Karpas-422 (cell line): Measurements from ENCODE around the gene MICAL2. TPM values are rescaled to one million over a fixed set of nuclear protein-coding genes. Genes with fewer than 3 reads are reported as not detected.
A peak's percentile ranks its signal among the peaks of the same experiment; 100 is the strongest.

Experiments used
- DNase-seq: peaks from one replicate; pipeline ENCODE4 v3.0.0-alpha.2; 2015
- H2AFZ ChIP-seq: fragments of 200-600 bp; sonication (generic); 2 replicates; pipeline ENCODE4 v1.6.1; 2014; ENCODE audit warnings: antibody characterized with exemption, low read length, mixed read lengths
- H3K27ac ChIP-seq: fragments of 200-600 bp; sonication (generic); 2 replicates; pipeline ENCODE4 v1.5.1; 2014; ENCODE audit warnings: mild to moderate bottlenecking, low read length, moderate library complexity
- H3K27me3 ChIP-seq: fragments of 200-600 bp; sonication (generic); 2 replicates; pipeline ENCODE4 v1.6.1; 2014; ENCODE audit warnings: low read length, mixed read lengths
- H3K36me3 ChIP-seq: fragments of 200-600 bp; sonication (generic); 2 replicates; pipeline ENCODE4 v1.6.1; 2014; ENCODE audit warnings: low read length, mixed read lengths; ENCODE audit not compliant: insufficient read depth
- H3K4me1 ChIP-seq: fragments of 200-600 bp; sonication (generic); 2 replicates; pipeline ENCODE4 v1.6.1; 2014; ENCODE audit warnings: mild to moderate bottlenecking, low read length, mixed read lengths
- H3K4me2 ChIP-seq: fragments of 200-600 bp; sonication (generic); 2 replicates; pipeline ENCODE4 v1.6.1; 2014; ENCODE audit warnings: low read length, low read depth, mild to moderate bottlenecking; ENCODE audit not compliant: poor library complexity, severe bottlenecking
- H3K4me3 ChIP-seq: fragments of 200-600 bp; sonication (generic); 2 replicates; pipeline ENCODE4 v1.5.1; 2014; ENCODE audit warnings: mild to moderate bottlenecking, antibody characterized with exemption, low read length, mixed read lengths
- H3K79me2 ChIP-seq: fragments of 200-600 bp; sonication (generic); 2 replicates; pipeline ENCODE4 v1.6.1; 2014; ENCODE audit warnings: mild to moderate bottlenecking, low read length, mixed read lengths
- H3K9ac ChIP-seq: fragments of 200-600 bp; sonication (generic); 2 replicates; pipeline ENCODE4 v1.6.0; 2014; ENCODE audit warnings: low read length
- H3K9me2 ChIP-seq: fragments of 200-600 bp; sonication (generic), shearing (Covaris generic); replicated peaks from 2 replicates; pipeline ENCODE4 v1.6.0; 2014; ENCODE audit warnings: mild to moderate bottlenecking, low read length, moderate library complexity; ENCODE audit not compliant: insufficient read depth
- H3K9me3 ChIP-seq: fragments of 300-700, 200-600 bp; sonication (generic); 2 replicates; pipeline ENCODE4 v1.6.1; 2014; ENCODE audit warnings: low read length, mixed read lengths
- H4K20me1 ChIP-seq: fragments of 200-600 bp; sonication (generic); 2 replicates; pipeline ENCODE4 v1.6.1; 2014; ENCODE audit warnings: mild to moderate bottlenecking, antibody characterized with exemption, low read length, low read depth; ENCODE audit not compliant: insufficient read depth
- total RNA-seq: library from RNA; depleted of rRNA; stranded (reverse); fragments of >200 nt; shearing (Covaris generic); gene quantifications from 2 replicates; pipeline ENCODE4 v1.2.3, GENCODE V29; 2014; ENCODE audit warnings: low replicate concordance

The MICAL2 gene
- total RNA-seq, 1 experiment from 2014 or later = 0.93 TPM

GRCh38 chr11:12287374-12288211, 177.2 kb downstream of the MICAL2 start:
- peak; percentile 94 for DNase-seq
- peak overlapping the region; percentile 16 for H3K4me2 ChIP-seq
- no peak overlapping the region for H3K4me3 ChIP-seq
- no peaks in the 10 kb centered on the region for H3K9me2 ChIP-seq
- peaks cover 41% of the 10 kb centered on the region for H3K4me1 ChIP-seq
- peak overlapping the region; percentile 71 for H2AFZ ChIP-seq
- H3K36me3 ChIP-seq = no peaks in the 10 kb centered on the region
- no peaks in the 10 kb centered on the region for H3K79me2 ChIP-seq
- H4K20me1 ChIP-seq = no peaks in the 10 kb centered on the region
- H3K27me3 ChIP-seq = no peaks in the 10 kb centered on the region
- no peak overlapping the region; the same call in 1 of the 2 replicates for H3K27ac ChIP-seq
- H3K9ac ChIP-seq = peak overlapping the region; percentile 39; the same call in 1 of the 2 replicates
- no peaks in the 10 kb centered on the region for H3K9me3 ChIP-seq

- no peaks in the 10 kb centered on the region for H4K20me1 ChIP-seq
- no peaks in the 10 kb centered on the region for H3K79me2 ChIP-seq
- no peak overlapping the region for H3K4me3 ChIP-seq
- H3K36me3 ChIP-seq = no peaks in the 10 kb centered on the region
- H3K4me2 ChIP-seq = peak overlapping the region; percentile 16
- H3K27ac ChIP-seq = no peak overlapping the region; the same call in 1 of the 2 replicates
- H3K9me3 ChIP-seq = no peaks in the 10 kb centered on the region
- peak overlapping the region; percentile 39 for H3K9ac ChIP-seq
- no peaks in the 10 kb centered on the region for H3K27me3 ChIP-seq
- DNase-seq = peak; percentile 92
- H3K9me2 ChIP-seq = no peaks in the 10 kb centered on the region
- peaks cover 41% of the 10 kb centered on the region for H3K4me1 ChIP-seq
- H2AFZ ChIP-seq = peak overlapping the region; percentile 71
Measured at GRCh38 chr11:12288212-12288930, 178.0 kb downstream of the MICAL2 start.

GRCh38 chr11:12288931-12289666, 178.7 kb downstream of the MICAL2 start:
- DNase-seq = peak; percentile 62
- H3K79me2 ChIP-seq = no peaks in the 10 kb centered on the region
- H3K9ac ChIP-seq = peak overlapping the region; percentile 29; the same call in 1 of the 2 replicates
- peaks cover 41% of the 10 kb centered on the region for H3K4me1 ChIP-seq
- H3K4me3 ChIP-seq = no peak overlapping the region
- H4K20me1 ChIP-seq = no peaks in the 10 kb centered on the region
- no peaks in the 10 kb centered on the region for H3K36me3 ChIP-seq
- H2AFZ ChIP-seq = peak overlapping the region; percentile 71; the same call in 1 of the 2 replicates
- no peaks in the 10 kb centered on the region for H3K27me3 ChIP-seq
- H3K4me2 ChIP-seq = no peak overlapping the region
- H3K9me2 ChIP-seq = no peaks in the 10 kb centered on the region
- H3K9me3 ChIP-seq = no peaks in the 10 kb centered on the region
- no peak overlapping the region for H3K27ac ChIP-seq

DNA sequence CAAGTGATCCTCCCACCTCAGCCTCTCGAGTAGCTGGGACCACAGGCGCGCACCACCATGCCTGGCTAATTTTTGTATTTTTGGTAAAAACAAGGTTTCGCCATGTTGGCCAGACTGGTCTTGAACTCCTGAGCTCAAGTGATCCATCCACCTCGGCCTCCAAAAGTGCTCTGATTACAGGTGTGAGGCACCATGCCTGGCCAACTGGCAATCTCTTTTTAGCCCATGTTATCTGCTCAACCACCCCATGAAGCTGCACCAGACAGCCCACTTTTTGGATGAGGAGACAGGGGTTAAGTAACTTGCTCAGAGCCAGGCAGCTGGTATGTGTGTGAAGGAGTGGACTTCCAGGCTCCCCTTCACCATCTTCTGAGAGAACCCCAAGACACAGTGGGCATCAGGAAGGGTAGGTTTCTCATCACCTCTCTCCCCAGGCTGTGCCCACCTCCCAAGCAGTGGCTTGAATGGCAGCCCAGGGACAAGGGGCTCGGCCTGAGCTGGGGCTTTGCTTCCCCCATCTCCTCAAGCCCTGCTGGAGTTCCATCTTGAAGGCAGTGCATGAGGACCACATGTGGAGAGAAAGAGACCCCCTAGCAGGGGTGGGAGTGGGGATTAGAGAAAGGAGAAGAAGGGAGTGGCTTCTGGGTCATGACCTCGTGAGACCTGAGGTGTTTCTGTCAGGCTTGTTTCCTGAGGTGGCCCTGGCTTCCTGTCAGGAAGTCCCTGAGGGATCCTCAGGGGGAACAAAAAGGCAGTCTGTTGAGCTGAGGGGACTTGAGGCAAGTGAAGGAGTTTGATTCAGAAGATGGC, 179.5 kb downstream of the MICAL2 start:
- Histone ChIP-seq H3K9me3 (no peaks in the 10 kb centered on the region), H4K20me1 (no peaks in the 10 kb centered on the region), H3K79me2 (no peaks in the 10 kb centered on the region), H3K27ac (peak overlapping the region; percentile 15; the same call in 1 of the 2 replicates), H3K4me1 (peaks cover 45% of the 10 kb centered on the region), H3K9me2 (no peaks in the 10 kb centered on the region), H3K4me2 (peak overlapping the region; percentile 1), H3K4me3 (no peak overlapping the region), H3K27me3 (no peaks in the 10 kb centered on the region), H3K9ac (peak overlapping the region; percentile 20; the same call in 1 of the 2 replicates), H2AFZ (peak overlapping the region; percentile 55), H3K36me3 (no peaks in the 10 kb centered on the region)
- DNase-seq = no peak

GRCh38 chr11:12290477-12290922, 180.1 kb downstream of the MICAL2 start:
- Histone ChIP-seq H3K4me2 (peak overlapping the region; percentile 1), H4K20me1 (no peaks in the 10 kb centered on the region), H3K79me2 (no peaks in the 10 kb centered on the region), H3K9ac (0 out of 2 replicates have a peak overlapping the region, but pooled peaks have one; percentile 20), H3K9me3 (no peaks in the 10 kb centered on the region), H3K4me1 (peaks cover 45% of the 10 kb centered on the region), H3K27me3 (no peaks in the 10 kb centered on the region), H3K27ac (no peak overlapping the region), H2AFZ (no peak overlapping the region; the same call in 1 of the 2 replicates), H3K36me3 (no peaks in the 10 kb centered on the region), H3K4me3 (no peak overlapping the region), H3K9me2 (no peaks in the 10 kb centered on the region)
- no peak for DNase-seq

- Histone ChIP-seq H3K4me2 (no peak overlapping the region), H3K79me2 (no peaks in the 10 kb centered on the region), H3K4me3 (no peak overlapping the region), H4K20me1 (no peaks in the 10 kb centered on the region), H2AFZ (peak overlapping the region; percentile 75; the same call in 1 of the 2 replicates), H3K4me1 (peaks cover 45% of the 10 kb centered on the region), H3K9ac (no peak overlapping the region), H3K9me3 (no peaks in the 10 kb centered on the region), H3K36me3 (no peaks in the 10 kb centered on the region), H3K27ac (no peak overlapping the region), H3K9me2 (no peaks in the 10 kb centered on the region), H3K27me3 (no peaks in the 10 kb centered on the region)
- no peak for DNase-seq
Measured at GRCh38 chr11:12291313-12291712, 180.9 kb downstream of the MICAL2 start.

- no peak overlapping the region for H3K27ac ChIP-seq
- H3K9me2 ChIP-seq = no peaks in the 10 kb centered on the region
- H3K9me3 ChIP-seq = no peaks in the 10 kb centered on the region
- no peak overlapping the region for H3K9ac ChIP-seq
- H3K4me1 ChIP-seq = peaks cover 45% of the 10 kb centered on the region
- DNase-seq = no peak
- H3K4me2 ChIP-seq = no peak overlapping the region
- H3K36me3 ChIP-seq = no peaks in the 10 kb centered on the region
- H3K27me3 ChIP-seq = no peaks in the 10 kb centered on the region
- H3K4me3 ChIP-seq = no peak overlapping the region
- no peaks in the 10 kb centered on the region for H4K20me1 ChIP-seq
- peak overlapping the region; percentile 75 for H2AFZ ChIP-seq
- H3K79me2 ChIP-seq = no peaks in the 10 kb centered on the region
Measured at GRCh38 chr11:12291766-12292165, 181.4 kb downstream of the MICAL2 start.
